Superior temporal gyrus (tissue), 1 donor: ENCODE data around the gene BCL2.
A peak's percentile ranks its signal among the peaks of the same experiment; 100 is the strongest.

Source experiments
- DNase-seq: peaks from one replicate; pipeline ENCODE4 v3.0.0-alpha.2; 2016; ENCODE audit errors: extremely low spot score

BCL2 gene

DNA sequence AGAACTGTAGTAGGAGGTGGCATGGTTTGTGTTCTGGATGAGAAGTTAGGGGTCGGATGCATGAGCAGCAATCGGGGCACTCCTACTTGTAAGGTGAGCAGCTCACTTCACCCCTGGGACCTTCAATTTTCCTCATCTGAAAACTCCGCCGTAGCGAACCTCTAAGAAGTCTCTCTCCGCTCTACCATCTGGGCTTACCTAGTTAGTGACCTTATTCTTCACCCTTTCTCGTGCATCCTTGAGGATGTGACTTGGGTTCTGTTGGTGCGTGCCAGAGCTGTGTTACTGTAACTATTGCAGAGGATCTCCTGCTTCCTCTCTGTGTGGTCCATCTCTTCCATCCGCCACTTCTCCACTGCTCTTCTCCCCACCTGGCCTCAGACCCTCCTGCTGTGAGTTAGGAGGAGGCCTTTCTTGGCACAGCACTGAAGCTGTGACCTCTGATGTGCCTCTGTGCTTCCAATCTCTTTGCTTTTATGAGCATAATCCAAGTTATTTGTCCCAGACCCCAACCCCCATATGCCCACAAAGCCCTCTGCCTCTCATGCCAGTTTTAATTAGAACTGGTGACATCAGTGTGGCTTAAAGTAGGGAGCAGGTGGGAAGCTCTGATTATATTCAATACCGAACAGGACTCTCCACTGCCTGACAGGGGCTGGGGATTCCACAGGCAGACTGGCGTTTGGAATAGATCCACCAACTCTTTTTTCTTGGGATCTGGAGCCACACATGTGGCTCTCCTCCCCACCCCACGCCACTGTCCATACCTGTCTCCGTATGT is 178.4 kb downstream of the BCL2 start:
- DNase-seq: no peak

DNA sequence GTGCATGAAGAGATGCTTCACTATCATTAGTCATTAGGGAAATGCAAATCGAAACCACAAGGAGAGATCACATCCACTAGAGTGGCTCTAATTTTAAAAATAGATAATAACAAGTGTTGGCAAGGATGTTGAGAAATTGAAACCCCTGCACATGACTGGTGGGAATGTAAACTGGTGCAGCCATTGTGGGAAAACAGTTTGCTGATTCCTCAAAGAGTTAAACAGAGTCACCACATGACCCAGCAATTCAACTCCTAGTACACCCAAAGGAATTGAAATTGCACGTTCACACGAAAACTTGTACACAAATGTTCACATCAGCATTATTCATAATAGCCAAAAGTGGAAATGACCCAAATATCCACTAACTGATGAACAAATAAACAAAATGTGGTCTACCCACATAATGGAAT is 179.5 kb downstream of the BCL2 start:
- no peak for DNase-seq

DNA sequence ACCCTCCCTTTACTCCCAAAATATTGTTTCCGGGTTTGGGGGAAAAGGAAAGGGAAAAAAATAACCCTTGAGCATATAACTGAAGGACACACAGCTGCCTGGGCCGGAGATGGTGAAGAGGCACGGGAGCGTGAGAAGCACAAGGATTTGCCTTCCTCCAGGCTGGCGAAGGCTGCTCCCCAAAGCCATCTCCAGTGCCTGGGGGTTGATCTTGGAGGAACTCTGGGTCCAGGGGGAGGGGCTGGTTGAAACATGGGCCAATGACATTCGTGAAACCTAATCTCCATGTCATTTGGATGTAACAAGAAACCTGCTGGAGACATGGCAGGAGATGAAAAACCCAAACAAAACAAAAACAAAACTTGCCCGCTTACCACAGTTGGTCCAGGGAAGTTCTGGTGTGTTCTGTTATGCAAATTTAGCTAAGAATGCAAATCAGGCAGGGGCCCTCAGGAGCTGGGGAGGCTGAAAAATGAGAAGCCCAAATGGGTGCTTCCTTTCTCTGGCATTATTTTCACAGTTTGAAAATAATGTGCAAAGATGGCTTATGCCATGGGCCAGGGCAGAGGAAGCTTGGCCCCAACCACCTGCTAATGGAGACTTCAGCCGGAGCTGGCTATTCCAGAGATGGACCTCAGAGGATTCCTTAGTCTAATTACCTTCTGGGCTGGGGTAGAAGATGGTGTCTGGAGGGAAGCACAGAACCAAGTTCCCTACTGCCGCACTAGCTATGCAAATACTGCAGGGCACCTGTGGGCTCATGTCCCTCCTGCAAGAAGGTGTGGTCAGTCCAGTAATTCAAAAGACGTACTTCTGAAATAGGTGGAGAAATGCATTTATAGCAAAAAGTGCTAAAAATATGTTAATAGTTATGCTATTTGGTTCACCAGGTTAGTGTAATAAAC is 180.9 kb downstream of the BCL2 start:
- DNase-seq: no peak

DNA sequence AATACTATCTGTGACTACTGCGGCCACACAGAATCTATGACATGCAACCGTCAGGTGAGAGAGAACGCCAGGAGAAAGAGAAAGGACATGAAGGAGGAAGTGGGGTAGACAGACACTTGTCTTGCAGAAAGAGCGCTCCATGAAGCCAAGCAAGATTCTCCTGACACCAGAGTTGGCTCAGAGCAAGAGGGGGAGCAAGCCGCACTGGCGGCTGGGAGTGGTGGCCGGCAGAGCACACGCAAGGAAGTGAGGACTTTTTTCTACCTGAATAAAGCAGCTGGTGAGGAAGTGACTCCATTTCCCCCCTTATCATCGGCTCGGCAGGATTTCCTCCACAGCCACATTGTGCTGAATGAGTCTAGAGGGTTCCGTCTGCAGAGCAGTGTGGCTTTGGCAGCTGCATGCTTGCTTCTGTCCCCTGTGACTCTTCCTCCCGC is 181.6 kb downstream of the BCL2 start:
- no peak for DNase-seq

DNA sequence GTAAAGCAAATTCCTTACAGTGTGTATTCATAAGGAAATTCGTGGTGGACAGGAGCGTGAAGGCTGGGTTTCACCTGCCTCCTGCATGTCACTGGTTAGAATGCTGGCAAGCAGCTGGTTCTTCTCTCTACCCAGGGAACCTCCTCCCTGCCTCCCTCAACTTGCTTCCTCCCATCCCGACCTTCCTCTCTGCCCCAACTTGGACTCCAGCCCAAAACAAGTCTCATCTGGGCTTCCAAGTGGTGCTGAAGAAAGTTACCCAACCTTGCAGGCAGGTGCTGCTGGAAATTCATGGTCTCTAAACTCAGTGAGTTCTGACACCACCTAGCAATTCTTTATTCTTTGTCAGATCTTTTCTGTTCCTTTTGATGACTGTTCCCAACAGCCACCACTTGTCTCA is 184.5 kb downstream of the BCL2 start:
- DNase-seq: no peak

DNA sequence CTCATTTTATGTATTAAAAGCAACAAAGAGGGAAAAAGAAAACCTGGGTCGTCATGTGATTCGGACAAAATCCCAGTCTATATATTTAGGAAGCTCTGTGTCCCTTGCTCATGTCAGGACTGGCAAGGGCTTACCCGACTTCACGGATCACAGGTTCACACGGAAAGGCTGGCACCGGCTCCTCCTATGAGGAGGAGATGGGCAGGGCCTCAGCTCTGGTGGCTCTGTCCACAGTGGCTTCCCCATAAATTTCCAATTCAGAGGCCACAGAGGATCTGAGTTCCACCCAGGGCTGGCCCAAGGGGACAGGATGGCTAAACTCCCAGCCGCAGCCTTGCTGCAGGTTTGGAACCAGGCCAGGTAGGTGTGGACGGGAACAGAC is 186.8 kb downstream of the BCL2 start:
- DNase-seq: no peak

DNA sequence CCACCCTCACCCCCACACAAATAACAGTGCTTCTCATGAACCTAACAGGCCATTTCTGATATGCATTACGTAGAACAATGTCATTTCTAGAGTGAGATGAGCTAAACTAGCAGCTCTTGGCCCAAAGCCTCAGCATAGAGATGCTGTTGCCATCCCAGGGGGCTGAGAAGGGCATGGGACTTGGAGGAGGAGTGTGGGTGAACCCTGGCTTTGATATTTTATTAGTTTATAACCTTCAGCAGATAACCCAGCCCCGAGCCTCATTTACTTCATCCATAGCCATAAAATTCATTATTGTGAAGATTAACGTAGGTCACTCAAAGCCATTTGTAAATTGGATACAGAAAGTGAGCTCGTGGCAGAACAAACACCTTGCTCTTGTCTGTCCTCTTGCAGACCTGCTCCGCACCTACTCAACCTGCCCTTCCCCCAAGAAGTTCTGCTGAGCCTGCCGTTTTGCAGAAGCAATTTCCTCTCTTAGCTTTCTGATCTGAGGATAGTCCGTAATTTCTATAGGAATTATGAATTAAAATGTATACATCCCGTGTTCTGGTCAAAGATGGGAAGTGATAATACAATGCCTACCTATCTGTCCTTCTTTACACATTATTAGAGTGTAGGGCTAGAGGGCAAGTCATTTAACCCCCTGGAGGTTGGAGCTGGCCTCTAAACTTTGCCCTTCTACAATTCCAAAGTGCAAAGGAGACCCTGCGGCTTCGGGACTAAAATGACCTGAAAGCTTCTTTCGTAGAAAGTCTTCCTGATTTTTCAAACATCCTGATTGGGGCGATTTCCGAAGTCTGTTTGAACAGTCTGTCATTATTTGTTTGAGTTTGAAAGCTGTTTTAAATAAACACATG is 187.4 kb downstream of the BCL2 start:
- DNase-seq: no peak

DNA sequence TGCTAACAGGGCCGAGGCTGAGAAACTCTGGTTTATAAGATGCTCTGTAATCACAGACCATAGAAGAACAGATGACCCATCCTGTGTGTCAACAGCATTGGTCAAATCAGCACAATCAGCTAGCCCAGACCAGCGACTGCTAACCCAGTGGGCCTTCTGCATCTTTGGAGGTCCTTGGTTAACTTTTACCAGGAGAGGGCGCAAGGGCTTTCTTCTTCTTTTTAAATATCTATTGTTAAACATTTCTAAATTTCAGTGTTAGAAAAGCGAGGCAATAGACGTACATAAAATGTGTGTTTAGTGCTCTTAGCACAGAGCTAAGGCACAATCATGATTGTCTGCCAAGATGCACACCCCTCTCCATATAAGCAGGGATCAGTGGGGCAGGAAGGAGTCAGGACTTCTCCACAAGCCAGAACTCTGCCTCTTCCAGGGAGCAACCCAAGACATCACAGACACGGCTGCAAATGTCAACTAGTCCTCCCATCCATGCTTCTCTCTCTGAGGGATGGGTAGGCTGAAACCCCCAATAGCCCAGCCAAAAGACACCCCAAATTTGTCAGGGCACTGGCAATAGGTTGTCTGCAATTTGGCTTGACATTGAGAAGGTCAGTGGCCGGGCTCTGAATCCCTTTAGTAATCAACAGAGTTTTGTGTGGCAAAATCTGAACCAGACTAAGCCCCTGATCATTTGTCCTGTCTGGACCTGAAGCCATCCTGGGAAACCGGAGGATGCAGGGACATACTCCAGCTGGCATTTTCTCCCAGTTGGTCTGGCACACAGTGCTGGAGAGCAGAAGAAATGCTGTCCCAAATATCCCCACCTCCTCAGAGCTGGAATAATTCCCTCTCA is 188.2 kb downstream of the BCL2 start:
- DNase-seq: peak; percentile 87

DNA sequence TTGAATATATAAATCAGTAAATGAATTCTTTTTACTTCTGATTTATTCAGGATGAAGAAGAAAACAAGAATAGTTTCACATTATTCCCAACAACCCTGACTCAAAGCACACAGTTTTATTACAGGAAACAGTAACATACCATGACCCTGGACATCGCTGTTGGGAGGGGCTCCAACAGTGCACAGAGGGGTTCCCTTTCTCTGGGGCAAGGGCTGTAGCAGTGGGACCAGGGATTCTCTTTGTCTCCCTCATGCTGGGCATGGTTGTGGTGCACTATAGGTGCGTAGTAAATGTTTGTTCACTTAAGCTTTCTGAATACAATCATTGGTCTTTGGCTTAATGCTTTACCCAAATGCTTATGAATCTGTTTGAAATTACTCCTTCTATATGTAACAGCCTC is 189.4 kb downstream of the BCL2 start:
- no peak for DNase-seq

DNA sequence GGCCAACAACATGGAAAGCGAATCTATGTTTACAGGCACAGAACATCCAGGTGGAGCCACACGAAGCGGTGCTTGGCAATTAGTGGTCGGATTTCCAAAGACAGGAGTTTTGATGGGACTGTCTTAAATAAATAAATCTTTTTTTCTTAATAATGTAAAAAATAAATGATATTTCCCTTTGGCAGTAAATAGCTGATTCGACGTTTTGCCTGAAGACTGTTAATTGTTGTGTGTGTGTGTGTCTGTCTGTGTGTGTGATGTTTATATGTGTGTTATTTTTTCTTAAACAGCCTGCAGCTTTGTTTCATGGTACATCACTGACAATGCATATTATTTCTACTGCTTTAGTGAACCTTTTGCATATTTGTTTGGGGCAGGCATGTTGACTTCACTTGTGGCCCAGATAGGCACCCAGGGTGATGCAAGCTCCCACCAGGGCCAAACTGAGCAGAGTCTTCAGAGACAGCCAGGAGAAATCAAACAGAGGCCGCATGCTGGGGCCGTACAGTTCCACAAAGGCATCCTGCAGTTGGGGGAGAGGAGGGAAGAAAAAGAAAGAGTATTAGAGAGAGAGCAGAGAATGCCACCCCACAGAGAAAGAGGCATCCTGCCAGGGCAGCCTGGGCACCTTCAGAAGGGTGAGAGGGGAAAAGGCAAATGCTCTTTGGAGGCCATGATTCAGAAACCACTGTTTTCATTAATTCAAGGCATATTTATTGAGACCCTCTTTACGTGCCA is 191.2 kb downstream of the BCL2 start:
- DNase-seq: no peak

DNA sequence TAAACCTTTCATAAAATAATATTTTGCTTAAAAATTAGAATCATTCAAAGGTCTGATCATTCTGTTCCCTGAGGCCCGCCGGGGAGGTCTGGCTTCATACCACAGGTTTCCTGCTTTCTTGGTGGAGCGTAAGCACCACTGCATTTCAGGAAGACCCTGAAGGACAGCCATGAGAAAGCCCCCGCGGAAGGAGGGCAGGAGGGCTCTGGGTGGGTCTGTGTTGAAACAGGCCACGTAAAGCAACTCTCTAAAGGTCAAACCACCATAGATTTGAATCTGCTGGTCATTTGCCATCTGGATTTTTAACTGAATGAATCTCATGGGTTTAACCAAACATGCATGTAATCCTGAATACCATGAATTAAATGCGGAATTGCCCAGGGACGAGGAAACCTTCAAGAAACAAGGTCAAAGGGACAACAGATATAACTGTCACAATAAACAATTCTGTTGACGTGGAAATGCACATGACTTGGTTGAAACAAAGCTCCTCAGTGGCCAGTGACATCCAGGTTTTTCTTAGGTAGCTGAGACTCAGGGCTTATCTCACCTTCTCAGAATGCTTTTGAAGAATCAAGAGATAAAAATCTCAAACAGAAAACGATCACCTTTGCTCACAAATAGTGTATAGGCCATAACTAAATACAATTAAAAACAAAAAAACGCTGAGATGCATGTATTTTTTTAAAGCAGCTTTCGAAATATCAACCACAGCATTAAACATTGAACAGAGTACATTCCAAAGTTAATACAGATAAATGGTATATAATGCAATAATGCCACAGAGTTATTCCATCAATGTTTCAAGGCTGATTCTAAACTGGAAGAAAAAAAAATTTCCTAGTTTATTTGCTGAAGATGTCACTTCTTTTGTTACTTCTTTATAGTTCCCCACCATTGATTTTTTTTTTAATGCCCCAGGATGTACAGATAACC is 193.2 kb downstream of the BCL2 start:
- no peak for DNase-seq

DNA sequence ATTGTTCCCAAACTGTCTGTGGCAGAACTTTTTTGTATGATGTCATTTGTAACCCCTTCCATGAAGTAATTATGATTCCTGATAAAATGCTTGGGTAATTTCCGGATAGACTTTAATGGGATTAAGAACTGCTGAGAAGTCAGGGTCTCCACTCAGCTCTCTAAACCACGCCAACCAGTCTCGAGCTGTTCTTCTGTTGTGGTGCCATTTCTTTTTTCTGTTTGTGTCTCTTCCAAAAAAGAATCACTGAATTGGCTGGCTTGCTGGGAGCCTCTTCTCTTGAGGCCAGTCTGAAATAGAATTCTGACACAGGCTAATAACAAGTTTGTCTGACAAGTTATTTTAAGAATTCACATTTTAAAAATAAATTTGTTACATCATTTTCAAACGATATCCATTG is 198.9 kb downstream of the BCL2 start:
- no peak for DNase-seq

DNA sequence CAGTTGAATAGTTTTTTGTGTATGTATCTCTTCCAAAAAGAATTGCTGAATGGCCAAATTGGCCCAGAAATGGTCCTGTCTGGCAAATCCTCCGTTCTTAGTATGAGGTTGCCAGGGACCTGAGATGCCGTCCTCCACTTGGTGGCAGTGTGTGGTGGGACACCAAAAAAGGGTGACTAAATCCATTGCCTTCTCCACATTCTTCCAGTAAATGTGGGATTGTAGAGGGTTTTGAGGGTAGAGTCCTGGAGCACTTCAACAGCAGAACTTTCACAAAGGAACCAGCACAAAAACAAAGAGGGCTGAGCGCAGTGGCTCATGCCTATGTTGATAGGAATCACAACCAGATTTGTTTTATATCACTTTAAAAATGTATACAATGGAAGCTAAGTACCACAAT is 199.9 kb downstream of the BCL2 start:
- DNase-seq: peak; percentile 74

DNA sequence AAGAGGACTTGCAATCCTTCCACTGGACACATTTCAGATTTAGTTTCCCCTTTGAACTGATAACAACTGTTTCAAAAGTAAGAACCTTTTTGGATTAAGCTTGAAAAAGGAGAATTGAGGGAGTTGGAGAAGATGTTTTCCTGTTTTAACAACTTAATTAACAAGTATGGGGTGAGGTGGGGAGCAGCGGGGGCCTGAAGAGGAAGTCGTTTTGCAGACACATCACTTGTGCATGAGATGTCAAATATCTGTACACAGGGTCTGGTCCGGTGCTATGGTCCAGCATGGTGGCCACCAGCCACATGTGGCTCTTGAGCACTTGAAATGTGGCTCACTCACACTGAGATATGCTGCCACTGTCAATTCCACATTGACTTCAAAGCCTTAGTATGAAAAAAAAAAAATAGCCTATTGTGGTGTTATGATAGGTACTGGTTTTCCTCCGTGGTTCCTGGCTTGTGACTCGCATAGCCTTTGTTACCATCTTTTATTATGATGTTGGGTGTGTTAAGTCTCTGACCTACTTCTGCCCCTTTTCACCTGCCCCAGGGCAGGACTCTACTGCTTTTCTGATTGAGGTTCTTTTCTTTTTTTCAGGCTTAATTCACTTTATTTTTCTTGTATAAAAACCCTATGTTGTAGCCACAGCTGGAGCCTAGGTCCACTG is 205.5 kb downstream of the BCL2 start:
- DNase-seq: no peak

DNA sequence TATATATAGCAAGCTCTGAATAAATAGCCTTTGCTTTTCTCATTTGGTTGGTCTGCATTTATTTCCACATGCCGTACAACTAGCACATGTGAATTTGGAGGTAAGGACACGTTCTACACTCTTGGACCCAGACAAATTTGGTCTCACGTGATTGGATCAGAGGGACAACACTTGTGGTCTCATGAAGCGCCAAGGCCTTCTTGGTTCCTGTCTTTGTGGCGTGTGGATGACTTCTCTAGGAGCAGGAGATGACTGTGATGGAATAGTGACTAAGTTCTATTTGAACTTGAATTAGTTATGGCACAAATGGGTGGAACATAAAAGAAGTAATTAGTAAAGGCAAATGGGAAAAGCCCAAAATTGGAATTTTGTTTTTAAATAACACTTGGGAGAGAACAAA is 206.9 kb downstream of the BCL2 start:
- no peak for DNase-seq

DNA sequence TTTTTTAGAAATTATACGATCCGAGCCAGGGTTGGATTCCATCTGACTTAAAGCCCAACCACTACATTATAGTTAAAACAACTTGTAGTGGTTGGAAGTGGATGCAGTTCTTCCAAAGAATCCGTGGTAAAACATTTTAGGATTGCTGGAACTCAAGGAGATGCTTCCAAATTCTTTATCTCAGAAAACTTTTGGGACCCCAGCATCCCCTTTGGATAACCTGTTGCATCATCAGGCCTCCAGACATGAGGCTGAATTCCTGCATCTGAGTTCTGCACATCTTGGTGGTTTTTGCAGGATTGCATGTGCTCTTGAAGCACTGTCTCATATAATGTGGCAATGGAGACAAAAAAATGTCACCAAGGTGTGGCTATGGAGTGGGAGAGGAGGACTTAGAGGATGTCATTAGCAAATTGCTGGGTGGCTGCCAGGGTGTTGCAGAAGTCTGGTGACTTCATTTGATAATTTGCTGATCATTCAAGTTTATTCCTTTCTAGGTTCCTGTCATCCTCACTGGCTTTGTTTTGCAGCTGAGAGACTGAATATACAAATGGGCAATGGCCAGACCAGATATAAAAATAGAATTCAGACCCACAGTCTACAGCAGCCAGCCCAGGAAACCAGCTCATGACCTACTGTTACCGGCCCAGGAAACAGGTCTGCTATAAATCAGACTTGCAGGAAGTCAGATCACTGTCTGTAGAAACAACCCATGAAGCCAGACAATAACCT is 207.7 kb downstream of the BCL2 start:
- no peak for DNase-seq

DNA sequence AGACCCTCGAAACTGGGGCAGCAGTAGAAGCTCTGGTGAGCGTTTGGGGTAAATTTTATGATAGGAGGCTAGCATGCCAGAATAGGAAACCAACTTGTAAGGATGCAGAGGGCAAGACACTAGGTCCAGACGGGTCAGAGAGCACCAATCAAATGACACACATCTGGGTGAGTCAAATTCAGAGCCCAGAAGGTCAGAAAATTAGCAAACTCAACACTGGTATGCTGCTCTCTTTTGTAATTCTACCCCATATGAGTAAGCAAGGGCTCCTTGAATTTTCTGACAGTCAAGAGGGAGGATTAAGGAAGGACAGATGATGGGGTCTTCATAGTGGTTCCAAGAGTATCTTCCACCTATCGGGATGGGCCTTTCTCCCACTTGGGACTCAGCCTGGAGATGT is 209.8 kb downstream of the BCL2 start:
- DNase-seq: no peak

DNA sequence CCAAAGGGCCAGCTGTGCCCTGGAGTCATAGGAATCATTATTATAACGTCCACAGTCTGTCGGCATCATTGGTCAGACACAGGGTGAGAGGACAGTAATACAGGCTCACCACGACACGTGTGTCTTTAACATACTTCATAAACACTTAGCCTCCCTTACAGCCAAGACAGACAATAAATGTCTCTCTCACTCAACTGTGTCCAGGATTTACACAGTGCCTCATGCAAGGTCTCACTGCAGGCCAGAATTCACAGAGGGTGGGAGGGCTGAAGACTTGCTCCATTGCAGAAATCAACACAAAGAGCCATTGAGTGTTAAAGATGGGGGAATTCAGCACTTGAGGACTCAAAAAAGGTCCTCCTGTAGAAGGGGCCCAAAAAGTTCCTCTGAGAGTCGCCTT is 210.5 kb downstream of the BCL2 start:
- DNase-seq: no peak
